Measurements from ENCODE around the gene FNIP2. TPM values are rescaled to one million over a fixed set of nuclear protein-coding genes. Genes with fewer than 3 reads are reported as not detected.
"Not testable (repeated sequence)": the region's sequence is repeated elsewhere in the genome, so short reads cannot be mapped to it uniquely, and the experiment has no call there.

The FNIP2 gene
- total RNA-seq, 1 donor from 2014 or later: 44.2 TPM

DNA sequence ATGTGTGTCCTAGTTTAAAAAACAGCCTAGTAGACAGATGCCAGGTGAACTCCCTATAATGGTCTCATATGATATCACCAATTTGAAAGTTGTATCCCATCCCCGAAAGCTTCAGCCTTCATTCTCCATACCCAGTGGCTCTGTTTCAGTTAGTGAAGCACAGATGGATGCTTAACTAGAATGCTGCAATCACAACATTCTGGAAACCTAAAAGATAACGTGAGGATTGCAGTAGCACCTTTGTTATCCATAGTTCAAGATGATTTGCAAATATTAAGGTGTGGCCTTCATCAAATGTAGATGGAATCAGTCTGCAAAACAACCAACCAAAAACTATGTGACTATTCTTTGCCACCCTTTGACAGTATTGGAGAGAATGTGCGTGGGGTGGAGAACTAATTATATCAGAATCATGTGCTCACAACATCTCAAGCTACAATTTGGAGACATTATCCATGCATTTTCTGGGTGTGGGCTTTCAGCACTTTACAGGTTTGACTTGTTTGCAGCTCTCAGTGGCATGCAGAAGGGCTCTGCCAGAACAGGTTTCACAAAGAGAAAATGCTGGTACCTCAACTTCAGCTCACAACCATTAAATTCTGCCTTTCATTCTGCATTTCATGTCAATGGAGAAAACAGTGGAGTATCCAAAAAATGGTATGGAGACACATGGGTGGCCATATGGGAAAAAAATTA, 27.4 kb upstream of the FNIP2 start:
- no peak overlapping the region for H3K4me3 ChIP-seq (ENCODE audit: low read depth, low read length)
- TF ChIP-seq, protein P1, sequence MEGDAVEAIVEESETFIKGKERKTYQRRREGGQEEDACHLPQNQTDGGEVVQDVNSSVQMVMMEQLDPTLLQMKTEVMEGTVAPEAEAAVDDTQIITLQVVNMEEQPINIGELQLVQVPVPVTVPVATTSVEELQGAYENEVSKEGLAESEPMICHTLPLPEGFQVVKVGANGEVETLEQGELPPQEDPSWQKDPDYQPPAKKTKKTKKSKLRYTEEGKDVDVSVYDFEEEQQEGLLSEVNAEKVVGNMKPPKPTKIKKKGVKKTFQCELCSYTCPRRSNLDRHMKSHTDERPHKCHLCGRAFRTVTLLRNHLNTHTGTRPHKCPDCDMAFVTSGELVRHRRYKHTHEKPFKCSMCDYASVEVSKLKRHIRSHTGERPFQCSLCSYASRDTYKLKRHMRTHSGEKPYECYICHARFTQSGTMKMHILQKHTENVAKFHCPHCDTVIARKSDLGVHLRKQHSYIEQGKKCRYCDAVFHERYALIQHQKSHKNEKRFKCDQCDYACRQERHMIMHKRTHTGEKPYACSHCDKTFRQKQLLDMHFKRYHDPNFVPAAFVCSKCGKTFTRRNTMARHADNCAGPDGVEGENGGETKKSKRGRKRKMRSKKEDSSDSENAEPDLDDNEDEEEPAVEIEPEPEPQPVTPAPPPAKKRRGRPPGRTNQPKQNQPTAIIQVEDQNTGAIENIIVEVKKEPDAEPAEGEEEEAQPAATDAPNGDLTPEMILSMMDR (IDR thresholded peaks at IDR 0.05; ENCODE audit: insufficient read depth, low read length, poor library complexity, severe bottlenecking): no peak
- DNase-seq (ENCODE audit: low read depth): no peak
- no peaks in the 10 kb centered on the region for H3K36me3 ChIP-seq (ENCODE audit: control insufficient read depth, insufficient read depth, low read length)
- H3K27me3 ChIP-seq (ENCODE audit: control insufficient read depth, insufficient read depth, low read length): no peaks in the 10 kb centered on the region

DNA sequence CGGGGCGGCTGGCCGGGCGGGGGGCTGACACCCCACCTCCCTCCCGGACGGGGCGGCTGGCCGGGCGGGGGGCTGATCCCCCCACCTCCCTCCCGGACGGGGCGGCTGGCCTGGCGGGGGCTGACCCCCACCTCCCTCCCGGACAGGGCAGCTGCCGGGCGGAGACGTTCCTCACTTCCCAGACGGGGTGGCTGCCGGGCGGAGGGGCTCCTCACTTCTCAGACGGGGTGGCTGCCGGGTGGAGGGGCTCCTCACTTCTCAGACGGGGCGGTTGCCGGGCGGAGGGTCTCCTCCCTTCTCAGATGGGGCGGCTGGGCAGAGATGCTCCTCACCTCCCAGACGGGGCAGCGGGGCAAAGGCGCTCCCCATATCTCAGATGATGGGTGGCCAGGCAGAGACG, 22.3 kb upstream of the FNIP2 start:
- H3K4me3 ChIP-seq (ENCODE audit: low read depth, low read length); H3K36me3 ChIP-seq (ENCODE audit: control insufficient read depth, insufficient read depth, low read length); DNase-seq (ENCODE audit: low read depth); H3K27me3 ChIP-seq (ENCODE audit: control insufficient read depth, insufficient read depth, low read length): not testable (repeated sequence)

DNA sequence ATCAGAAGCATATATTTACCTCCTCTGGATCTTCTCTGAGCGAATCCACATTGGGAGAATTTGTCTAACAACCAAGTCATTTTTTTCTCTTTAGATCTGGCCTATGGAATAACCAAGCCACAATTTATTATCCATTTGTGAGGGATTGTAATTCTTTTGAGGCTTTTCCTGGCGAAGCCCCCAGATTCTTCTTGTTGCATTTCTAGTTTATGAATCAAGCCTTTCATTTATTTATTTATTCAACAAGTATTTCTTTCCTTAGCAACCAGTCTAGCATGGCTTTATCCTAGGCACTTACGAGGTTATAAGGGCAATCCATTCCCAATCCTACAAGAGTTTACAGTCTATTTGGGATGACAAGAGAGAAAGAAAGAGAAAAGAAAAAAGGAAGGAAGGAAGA, 18.4 kb upstream of the FNIP2 start:
- DNase-seq (ENCODE audit: low read depth): no peak
- TF ChIP-seq, protein P1 (IDR thresholded peaks at IDR 0.05; ENCODE audit: insufficient read depth, low read length, poor library complexity, severe bottlenecking): no peak
- Histone ChIP-seq H3K4me3 (ENCODE audit: low read depth, low read length) (no peak overlapping the region), H3K27me3 (ENCODE audit: control insufficient read depth, insufficient read depth, low read length) (no peaks in the 10 kb centered on the region), H3K36me3 (ENCODE audit: control insufficient read depth, insufficient read depth, low read length) (no peaks in the 10 kb centered on the region)

DNA sequence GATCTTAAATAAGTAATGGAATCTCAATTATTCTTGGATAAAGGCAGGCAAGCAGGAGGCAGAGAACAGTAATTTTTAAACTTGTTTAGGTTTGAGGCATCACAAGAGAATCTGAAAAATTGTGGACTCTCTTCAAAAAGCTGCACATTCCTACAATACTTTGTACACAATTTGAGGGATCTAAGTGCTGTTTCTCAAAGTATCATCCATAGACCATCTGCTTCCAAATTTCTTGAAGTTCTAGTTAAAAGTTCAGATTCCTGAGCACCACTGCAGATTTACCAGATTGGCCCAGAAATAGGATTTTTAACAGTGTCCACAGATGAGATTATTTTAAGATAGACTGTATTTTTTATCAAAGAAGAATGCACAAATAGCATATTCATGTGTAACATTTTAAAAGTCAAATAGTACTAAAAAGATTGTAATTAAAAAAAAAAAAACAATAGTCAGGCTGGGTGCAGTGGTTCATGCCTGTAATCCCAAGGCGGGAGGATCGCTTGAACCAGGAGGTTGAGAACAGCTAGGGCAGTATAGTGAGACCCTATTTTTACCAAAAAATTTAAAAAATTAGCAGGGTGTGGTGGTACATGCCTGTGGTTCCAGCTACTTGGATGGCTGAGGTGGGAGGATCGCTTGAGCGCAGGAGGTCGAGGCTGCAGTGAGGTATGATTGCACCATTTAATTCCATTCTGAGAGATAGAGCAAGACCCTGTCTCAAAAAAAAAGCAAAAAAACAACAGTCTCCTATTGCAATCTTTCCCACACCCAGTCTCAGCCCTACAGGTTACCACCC, 14.2 kb upstream of the FNIP2 start:
- Histone ChIP-seq H3K36me3 (ENCODE audit: control insufficient read depth, insufficient read depth, low read length) (no peaks in the 10 kb centered on the region), H3K27me3 (ENCODE audit: control insufficient read depth, insufficient read depth, low read length) (no peaks in the 10 kb centered on the region), H3K4me3 (ENCODE audit: low read depth, low read length) (no peak overlapping the region)
- DNase-seq (ENCODE audit: low read depth): no peak
- TF ChIP-seq, protein P1 (IDR thresholded peaks at IDR 0.05; ENCODE audit: insufficient read depth, low read length, poor library complexity, severe bottlenecking): no peak

DNA sequence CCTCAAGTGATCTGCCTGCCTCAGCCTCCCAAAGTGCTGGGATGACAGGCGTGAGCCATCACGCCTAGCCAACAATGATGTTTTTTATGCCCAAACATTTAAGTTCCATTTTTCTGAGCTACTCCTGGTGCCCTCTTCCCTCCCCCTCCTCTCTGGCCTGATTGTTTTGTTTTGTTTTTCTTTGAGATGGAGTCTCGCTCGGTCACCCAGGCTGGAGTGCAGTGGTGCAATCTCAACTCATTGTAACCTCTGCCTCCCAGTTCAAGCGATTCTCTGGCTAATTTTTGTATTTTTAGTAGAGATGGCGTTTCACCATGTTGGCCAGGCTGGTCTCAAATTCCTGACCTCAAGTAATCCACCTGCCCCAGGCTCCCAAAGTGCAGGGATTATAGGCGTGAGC, 13.0 kb upstream of the FNIP2 start:
- not testable (repeated sequence) for H3K27me3 ChIP-seq (ENCODE audit: control insufficient read depth, insufficient read depth, low read length); H3K4me3 ChIP-seq (ENCODE audit: low read depth, low read length); H3K36me3 ChIP-seq (ENCODE audit: control insufficient read depth, insufficient read depth, low read length); DNase-seq (ENCODE audit: low read depth)

DNA sequence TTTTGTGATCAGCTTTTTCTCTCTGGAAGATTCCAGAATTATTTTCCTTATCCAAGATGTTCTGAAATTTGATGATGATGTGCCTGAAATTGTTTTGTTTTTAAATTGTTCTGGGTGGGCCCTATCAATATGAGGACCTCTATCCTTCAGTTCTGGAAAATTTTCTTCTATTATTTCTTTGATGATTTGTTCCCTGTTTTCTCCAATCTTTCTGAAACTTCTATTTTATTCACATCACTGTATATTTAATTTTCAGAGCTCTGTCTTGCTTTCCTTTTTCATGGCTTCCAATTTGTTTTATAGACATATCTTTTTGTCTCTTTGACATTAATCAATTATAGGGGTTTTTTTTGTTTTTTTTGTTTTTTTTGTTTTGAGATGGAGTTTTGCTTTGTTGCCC, 12.2 kb upstream of the FNIP2 start:
- no peak for DNase-seq (ENCODE audit: low read depth)
- TF ChIP-seq, protein P1 (IDR thresholded peaks at IDR 0.05; ENCODE audit: insufficient read depth, low read length, poor library complexity, severe bottlenecking): no peak
- Histone ChIP-seq H3K27me3 (ENCODE audit: control insufficient read depth, insufficient read depth, low read length) (no peaks in the 10 kb centered on the region), H3K36me3 (ENCODE audit: control insufficient read depth, insufficient read depth, low read length) (no peaks in the 10 kb centered on the region), H3K4me3 (ENCODE audit: low read depth, low read length) (no peak overlapping the region)
